IPS-NIHi11 (cell line): ENCODE measurements around the gene UBE2E1.
A peak's percentile ranks its signal among the peaks of the same experiment; 100 is the strongest.

ENCODE experiments used
- DNase-seq: peaks from one replicate; pipeline ENCODE4 v3.0.0; 2012; ENCODE audit warnings: mixed read lengths, low spot score

The UBE2E1 gene

GRCh38 chr3:23795096-23795495, 10.7 kb upstream of the UBE2E1 start:
- DNase-seq = no peak

- DNase-seq = no peak
Observed at GRCh38 chr3:23796518-23796917, 9.2 kb upstream of the UBE2E1 start.

DNA sequence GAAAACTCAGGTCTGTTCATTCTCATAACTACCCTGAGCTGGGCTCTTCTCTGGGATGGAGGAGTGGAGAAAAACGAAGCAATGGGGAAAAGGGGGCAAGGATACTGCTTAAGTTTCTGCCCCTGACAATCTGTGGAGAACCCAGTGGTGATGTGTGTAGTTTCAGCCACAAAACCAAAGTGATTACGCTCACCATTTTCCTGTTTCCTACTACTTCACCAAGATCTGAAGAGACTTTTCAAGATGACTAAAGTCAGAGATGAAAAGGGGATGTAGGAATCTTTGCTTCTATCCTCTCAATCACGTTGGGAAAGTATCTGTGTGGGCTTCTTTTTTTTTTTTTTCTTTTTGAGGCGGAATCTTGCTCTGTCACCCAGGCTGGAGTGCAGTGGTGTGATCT, 8.3 kb upstream of the UBE2E1 start:
- DNase-seq = no peak

GRCh38 chr3:23798456-23798855, 7.3 kb upstream of the UBE2E1 start:
- DNase-seq = no peak

- DNase-seq = no peak
Observed at GRCh38 chr3:23798876-23799275, 6.9 kb upstream of the UBE2E1 start.

- no peak for DNase-seq
Observed at GRCh38 chr3:23800731-23801130, 5.0 kb upstream of the UBE2E1 start.

GRCh38 chr3:23804441-23805209, 1.1 kb upstream of the UBE2E1 start:
- DNase-seq = no peak

DNA sequence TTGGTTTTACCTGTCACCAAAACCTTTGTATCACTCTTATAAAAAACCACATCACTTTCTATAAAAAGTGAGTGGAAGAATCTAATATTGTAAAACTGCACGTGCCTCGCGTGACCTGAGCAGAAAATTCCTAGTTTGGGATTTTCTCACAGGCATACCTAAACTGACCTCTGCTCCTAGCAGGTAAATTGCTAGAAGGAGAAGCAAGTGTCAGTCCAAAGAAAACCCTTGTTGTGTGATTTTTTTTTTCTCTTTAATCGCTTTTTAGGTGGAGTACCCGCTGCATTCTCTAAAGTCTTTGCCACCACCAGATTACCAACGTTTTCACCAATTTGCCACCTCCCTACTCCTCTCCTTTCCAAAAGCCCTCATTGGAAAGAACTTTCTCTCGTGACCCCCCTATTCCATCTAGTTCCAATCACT, 534 bp upstream of the UBE2E1 start:
- DNase-seq = no peak

DNA sequence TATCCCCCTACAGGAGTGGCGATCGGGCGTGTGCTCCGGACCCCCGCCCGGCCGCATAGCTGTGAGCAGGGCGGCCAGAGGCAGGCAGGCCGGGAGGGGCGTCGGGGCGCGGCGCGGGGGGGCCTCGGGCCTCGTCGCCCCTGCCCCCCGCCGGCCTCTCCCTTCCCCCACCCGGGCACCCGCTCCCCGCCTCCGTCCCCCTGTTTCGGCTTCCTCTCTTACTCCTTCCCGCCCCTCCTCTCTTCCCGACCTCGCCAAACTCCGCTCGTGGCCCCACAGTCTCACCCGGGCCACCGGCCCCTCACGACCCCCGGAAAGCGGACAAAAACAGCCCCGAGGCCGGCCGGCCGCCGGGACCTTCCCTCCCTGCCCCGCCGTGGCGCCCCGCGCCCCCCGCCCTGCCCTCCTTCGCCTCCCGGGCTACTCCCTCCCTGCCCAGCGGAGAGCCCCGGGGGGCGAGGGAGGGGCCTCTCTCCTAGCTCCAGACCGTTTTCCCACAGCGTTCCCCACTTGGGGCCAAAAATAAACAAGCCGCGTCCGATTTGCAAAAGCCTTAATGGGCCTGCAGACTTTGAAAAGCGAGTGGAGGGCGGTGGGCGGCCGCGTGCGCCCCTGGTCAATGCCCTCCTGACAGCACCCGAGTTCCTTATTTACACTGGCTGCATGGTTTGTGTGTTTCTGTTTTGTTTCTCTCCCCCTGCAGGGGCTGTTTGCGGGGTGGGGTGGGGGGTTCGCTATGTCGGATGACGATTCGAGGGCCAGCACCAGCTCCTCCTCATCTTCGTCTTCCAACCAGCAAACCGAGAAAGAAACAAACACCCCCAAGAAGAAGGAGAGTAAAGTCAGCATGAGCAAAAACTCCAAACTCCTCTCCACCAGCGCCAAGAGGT, 1.0 kb downstream of the UBE2E1 start:
- peak; percentile 67 for DNase-seq

GRCh38 chr3:23807424-23808015, 1.8 kb downstream of the UBE2E1 start:
- DNase-seq = no peak

DNA sequence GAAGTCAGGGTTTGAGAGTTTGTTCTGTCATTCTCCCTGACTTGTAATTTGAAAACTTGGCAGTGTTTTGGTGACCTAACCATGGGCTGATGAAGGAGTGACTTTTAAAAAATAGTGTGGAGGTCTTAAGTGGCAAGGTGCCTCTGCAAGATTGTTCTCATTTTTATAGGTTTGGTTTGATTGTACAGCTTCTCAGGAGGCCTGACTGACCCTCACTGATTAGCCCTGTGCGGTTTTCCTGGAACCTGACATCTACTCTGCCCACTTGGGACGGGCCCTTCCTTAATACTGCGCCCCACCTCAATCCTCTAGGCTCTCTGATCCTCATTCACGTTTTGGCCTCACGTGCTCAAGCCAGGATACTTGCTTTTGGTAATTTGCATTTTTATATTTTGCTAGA, 2.8 kb downstream of the UBE2E1 start:
- DNase-seq = no peak

DNA sequence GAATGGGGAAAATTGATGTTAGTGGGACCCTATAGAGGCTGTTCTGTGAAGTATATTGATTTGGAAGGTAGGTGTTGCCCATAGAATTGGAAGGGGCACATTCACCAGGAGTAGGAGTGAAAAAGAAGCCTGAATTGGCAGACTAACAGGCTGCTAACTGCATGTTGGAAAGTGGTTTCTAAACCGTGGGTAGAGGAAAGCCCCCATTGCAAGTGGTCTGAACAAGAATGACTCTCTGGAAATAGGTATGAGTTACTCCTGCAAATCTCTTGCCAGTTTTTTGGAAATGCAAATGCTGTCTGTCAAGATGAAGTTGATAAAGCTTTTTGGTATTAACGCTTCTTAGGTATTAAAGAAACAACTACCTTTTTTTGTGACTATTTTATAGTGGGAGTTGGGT, 3.5 kb downstream of the UBE2E1 start:
- DNase-seq = no peak

GRCh38 chr3:23809840-23810342, 4.1 kb downstream of the UBE2E1 start:
- DNase-seq = no peak

DNA sequence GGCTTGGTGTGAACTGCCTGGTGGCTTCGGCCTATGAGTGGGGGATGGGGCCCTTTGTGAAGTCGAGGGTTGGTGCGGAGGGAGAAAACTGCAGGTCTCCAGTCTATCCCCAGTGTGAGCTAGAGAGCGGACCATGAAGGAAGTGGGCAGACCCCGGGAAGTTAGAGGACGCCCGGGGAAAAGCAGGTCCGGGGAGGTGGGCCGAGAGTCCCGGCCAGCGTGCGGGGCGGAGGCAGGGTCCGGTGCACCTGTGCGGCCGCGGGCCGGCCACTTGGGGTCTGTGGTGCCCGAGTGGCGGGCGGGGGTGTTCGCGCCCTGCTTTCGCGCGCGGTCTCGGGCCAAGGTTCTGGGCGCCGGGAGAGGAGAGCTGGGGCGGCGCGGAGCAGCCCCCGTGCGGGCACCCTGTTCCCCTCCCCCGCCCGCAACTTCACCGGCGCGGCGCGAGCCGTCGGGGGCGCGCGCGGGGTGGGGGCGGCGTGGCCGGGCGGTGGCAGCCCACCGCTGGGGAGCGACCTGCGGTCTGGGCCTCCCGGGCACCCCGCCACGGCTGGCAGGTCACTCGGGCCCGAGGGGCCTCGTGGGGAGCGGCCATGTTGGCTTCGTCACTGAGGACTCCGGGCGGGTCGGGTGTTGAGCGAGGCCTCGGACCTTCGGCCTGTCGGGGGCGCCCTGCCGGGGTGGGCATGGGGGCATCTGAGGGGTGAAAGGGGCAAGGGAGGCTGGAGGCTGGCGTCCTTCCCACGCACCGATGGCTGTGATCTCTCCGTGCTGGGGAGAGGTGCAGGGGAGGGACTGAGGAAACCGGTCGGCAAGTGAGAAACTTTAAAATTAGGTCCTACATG, 4.8 kb downstream of the UBE2E1 start:
- peak; percentile 75 for DNase-seq

DNA sequence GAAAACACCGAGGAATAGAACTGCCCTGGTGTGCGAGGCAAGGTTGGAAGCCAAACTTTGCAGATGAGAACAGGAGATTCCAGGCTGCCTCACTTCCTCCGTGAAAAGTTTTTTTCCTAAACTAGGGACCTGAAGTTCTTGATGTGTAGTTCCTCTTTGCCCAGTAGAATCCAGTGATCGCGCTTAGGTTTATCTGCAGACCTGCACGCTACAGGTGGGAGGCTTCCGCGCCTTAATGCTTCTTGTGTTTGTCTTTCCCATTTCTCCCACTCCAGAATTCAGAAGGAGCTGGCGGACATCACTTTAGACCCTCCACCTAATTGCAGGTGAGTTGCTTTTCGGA, 5.4 kb downstream of the UBE2E1 start:
- no peak for DNase-seq

DNA sequence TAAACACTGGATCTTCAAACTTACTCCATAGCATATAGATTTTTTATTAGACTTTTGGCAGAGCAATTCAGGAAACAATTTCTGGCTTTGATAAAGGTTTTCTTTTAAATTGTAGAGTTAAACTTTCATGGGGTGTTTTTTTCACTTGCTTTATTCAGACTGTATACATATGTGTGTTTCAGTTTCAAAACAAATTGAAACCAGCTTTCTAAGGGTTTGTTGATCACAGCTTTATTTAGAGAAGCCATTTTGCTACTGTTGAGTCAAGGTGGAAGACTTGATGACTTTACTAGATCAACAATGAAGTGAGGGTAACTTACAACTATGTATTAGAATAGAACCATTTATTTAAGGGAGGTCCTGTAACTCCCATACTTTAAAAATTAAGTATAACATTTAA, 6.2 kb downstream of the UBE2E1 start:
- no peak for DNase-seq

DNA sequence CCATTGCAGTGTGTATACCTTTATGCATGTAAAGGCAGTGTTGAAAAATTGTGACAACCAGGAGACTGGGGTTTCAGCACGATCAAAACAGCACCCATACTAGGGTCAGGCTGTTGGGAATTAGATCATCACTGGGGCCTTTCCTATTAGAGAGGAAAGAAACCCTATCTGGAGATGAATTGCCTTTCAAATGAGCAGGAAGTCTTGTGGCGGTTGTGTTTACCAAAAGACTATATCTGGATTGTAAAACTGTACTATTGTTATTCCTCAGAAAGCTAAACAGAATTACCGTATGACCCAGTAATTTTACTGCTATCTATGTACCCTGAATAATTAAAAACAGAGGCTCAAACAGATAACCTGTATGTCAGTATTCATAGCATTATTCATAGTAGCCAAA, 10.1 kb downstream of the UBE2E1 start:
- no peak for DNase-seq

- DNase-seq = no peak
Observed at GRCh38 chr3:23816721-23817120, 11.0 kb downstream of the UBE2E1 start.

DNA sequence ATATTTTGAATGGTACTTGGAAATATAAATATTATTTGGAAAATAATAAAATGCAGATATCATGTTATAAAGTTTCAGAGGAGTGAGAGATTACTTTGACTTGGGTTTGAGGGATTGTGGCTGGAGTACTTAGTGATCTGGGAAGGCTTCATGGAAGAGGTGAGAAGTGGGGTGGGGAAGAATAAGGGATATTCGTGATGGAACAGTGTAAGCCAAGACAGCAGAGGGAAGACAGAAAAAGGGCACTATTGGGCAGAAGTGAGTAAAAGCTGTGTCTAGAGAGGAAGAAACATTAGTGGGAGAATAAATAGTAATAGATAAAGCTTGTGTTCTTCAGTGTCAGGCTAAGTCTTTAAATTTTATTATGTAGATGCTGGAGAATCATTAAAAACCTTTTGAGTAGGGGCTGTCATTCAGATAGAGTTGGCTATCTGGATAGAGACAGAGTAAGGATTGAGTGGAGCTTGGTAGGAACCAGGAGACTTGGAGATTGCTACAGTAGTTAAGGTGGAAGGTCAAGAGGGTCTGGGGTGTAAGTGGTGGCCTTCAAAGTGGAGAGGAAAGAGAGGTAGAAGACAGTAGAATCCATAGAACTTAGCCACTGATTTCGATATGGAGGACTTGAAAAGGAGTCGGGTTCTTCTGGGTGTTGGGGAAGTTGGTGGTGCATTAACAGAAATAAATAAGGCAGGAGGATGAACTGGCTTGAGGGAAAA, 11.9 kb downstream of the UBE2E1 start:
- DNase-seq = no peak

- no peak for DNase-seq
Observed at GRCh38 chr3:23819599-23820360, 14.0 kb downstream of the UBE2E1 start.
